K562 (cell line): ENCODE measurements around the gene SNAP23. TPM values are rescaled to one million over a fixed set of nuclear protein-coding genes. Genes with fewer than 3 reads are reported as not detected.

Source experiments
- ATAC-seq: fragments of 200-7000 bp; cut with Tn5 transposase; 3 replicates; pipeline ENCODE4 v1.9.1; 2020; ENCODE audit warnings: moderate library complexity
- BruUV-seq: library from RNA; stranded (reverse); fragments of 400-500 nt; replicated peaks from 2 replicates; lab custom pipeline; 2021; lab: Mats Ljungman, UMichigan
- CTCF ChIA-PET: fragments of 300-600 bp; formaldehyde crosslinking; extraction: SDS; loops from one replicate; lab custom pipeline; 2021; ENCODE audit warnings: low intra/inter-chr PET ratio; lab: Yijun Ruan, JAX
- POLR2A ChIA-PET: fragments of 300-600, 350-650 bp; sonication (Branson Sonifier 250); formaldehyde crosslinking; extraction: SDS; loops from one replicate; lab custom pipeline; 2021; ENCODE audit warnings: antibody characterized with exemption, inconsistent platforms; lab: Yijun Ruan, JAX
- DNase-seq, 4 experiments: peaks; one replicate each; pipeline versions ENCODE4 v3.0.0 to v3.0.0-alpha.2; 2011 to 2018; ENCODE audit warnings: low spot score in 3 of 4, mixed read lengths in 3 of 4; ENCODE audit errors: extremely low read depth in 1 of 4
- FAIRE-seq: peaks from 2 replicates; lab custom pipeline; 2011; peaks lifted over from hg19 to GRCh38; lab: Jason Lieb, UNC
- H2AFZ ChIP-seq: 2 replicates; pipeline ENCODE4 v1.6.0; 2011; ENCODE audit warnings: low read depth, low read length, control low read depth, inconsistent platforms
- H3K27ac ChIP-seq: fragments of 200-600 bp; 3 replicates; pipeline ENCODE4 v1.8.0; 2011; ENCODE audit warnings: low read depth, mild to moderate bottlenecking, control low read depth, inconsistent platforms, low read length, moderate library complexity, mixed read lengths; ENCODE audit errors: extremely low read depth
- H3K27me3 ChIP-seq, 2 experiments: fragments of 300-600 bp in 1 of 2; 2 replicates in 1 of 2; 3 replicates in 1 of 2; pipeline versions ENCODE4 v1.6.0 to v1.8.0; 2011; ENCODE audit warnings: inconsistent platforms in 2 of 2, low read length in 2 of 2, mild to moderate bottlenecking in 1 of 2, mixed read lengths in 1 of 2, moderate library complexity in 1 of 2; ENCODE audit not compliant: control insufficient read depth in 2 of 2, insufficient read depth in 2 of 2
- H3K36me3 ChIP-seq: fragments of 300-600 bp; 3 replicates; pipeline ENCODE4 v1.8.0; 2011; ENCODE audit warnings: mild to moderate bottlenecking, low read length, inconsistent platforms; ENCODE audit not compliant: control insufficient read depth, insufficient read depth
- H3K4me1 ChIP-seq, 2 experiments: fragments of 200-600 bp in 1 of 2; replicated peaks in 1 of 2; 2 replicates in 1 of 2; 3 replicates in 1 of 2; pipeline versions ENCODE4 v1.5.1 to v1.8.0; 2011; ENCODE audit warnings: inconsistent platforms in 2 of 2, low read length in 2 of 2, mild to moderate bottlenecking in 1 of 2, mixed read lengths in 1 of 2, moderate library complexity in 1 of 2; ENCODE audit not compliant: control insufficient read depth in 2 of 2, insufficient read depth in 2 of 2
- H3K4me2 ChIP-seq: 2 replicates; pipeline ENCODE4 v1.6.1; 2011; ENCODE audit warnings: low read length, control low read depth, inconsistent platforms, mixed read lengths; ENCODE audit not compliant: insufficient read depth
- H3K4me3 ChIP-seq: fragments of 200-600 bp; sonication (generic), shearing (Covaris generic); 2 replicates; pipeline ENCODE4 v1.5.1; 2016; ENCODE audit warnings: control low read depth, inconsistent platforms
- H3K79me2 ChIP-seq: fragments of 200-600 bp; 3 replicates; pipeline ENCODE4 v1.8.0; 2011; ENCODE audit warnings: low read length, inconsistent platforms; ENCODE audit not compliant: control insufficient read depth, insufficient read depth
- H3K9ac ChIP-seq, 2 experiments: 2 replicates each; pipeline versions ENCODE4 v1.6.0 to v1.6.1; 2011; ENCODE audit warnings: low read depth in 2 of 2, low read length in 2 of 2, control low read depth in 1 of 2, inconsistent platforms in 1 of 2, mild to moderate bottlenecking in 1 of 2, mixed read lengths in 1 of 2; ENCODE audit not compliant: insufficient read depth in 1 of 2
- H3K9me1 ChIP-seq: one replicate; pipeline ENCODE4 v1.6.0; 2011; ENCODE audit warnings: inconsistent platforms, mild to moderate bottlenecking, low read length, moderate library complexity; ENCODE audit not compliant: control insufficient read depth, insufficient read depth
- H3K9me3 ChIP-seq: replicated peaks from 2 replicates; pipeline ENCODE4 v1.5.1; 2011; ENCODE audit warnings: low read depth, low read length, inconsistent platforms; ENCODE audit not compliant: control insufficient read depth, insufficient read depth
- H4K20me1 ChIP-seq: replicated peaks from 2 replicates; pipeline ENCODE4 v1.6.1; 2011; ENCODE audit warnings: low read length, inconsistent platforms, mixed read lengths; ENCODE audit not compliant: control insufficient read depth, insufficient read depth
- CXXC5 ChIP-seq: fragments of 250-450 bp; sonication (Bioruptor Pico); IDR thresholded peaks from 2 replicates; pipeline ENCODE4 v1.8.0; 2022; ENCODE audit warnings: inconsistent platforms, mild to moderate bottlenecking, moderate library complexity
- DLX4 ChIP-seq: fragments of 250-450 bp; sonication (Bioruptor Pico); IDR thresholded peaks from 2 replicates; pipeline ENCODE4 v1.6.1; 2021; ENCODE audit warnings: mild to moderate bottlenecking
- E4F1 ChIP-seq: fragments of 250-450 bp; sonication (Bioruptor Pico); IDR thresholded peaks from 2 replicates; pipeline ENCODE4 v1.5.0; 2021; ENCODE audit warnings: mild to moderate bottlenecking, borderline replicate concordance
- GABPB2 ChIP-seq: fragments of 250-450 bp; sonication (Bioruptor Pico); conservative IDR thresholded peaks from 2 replicates; pipeline ENCODE4 v1.5.1; 2021; ENCODE audit warnings: mild to moderate bottlenecking
- GATAD2A ChIP-seq: fragments of 450-650 bp; IDR thresholded peaks from 2 replicates; pipeline ENCODE4 v1.6.1; 2017
- HNRNPUL1 ChIP-seq: fragments of 200-400 bp; formaldehyde crosslinking; IDR thresholded peaks from 2 replicates; pipeline ENCODE4 v1.6.1; 2017; ENCODE audit warnings: low read length
- NKRF ChIP-seq: fragments of 450-650 bp; IDR thresholded peaks from 2 replicates; pipeline ENCODE4 v1.6.1; 2016; ENCODE audit warnings: borderline replicate concordance
- PYGO2 ChIP-seq: fragments of 450-650 bp; IDR thresholded peaks from 2 replicates; pipeline ENCODE4 v1.6.1; 2016; ENCODE audit warnings: mild to moderate bottlenecking, missing genetic modification characterization, moderate library complexity, missing compliant biosample characterization
- SNRNP70 ChIP-seq: fragments of 200-400 bp; formaldehyde crosslinking; optimal IDR thresholded peaks from 2 replicates; pipeline ENCODE3; 2017; ENCODE audit warnings: low read depth, low read length
- TEAD4 ChIP-seq, 2 experiments: sonication (generic) in 1 of 2; formaldehyde crosslinking in 1 of 2; IDR thresholded peaks; 2 replicates each; pipeline versions ENCODE4 v1.6.1 to v1.8.0; 2012 to 2022; ENCODE audit warnings: borderline replicate concordance in 1 of 2, inconsistent platforms in 1 of 2, low read length in 1 of 2, mild to moderate bottlenecking in 1 of 2, missing genetic modification reagents in 1 of 2
- ZKSCAN3 ChIP-seq: fragments of 250-450 bp; sonication (Bioruptor Pico); IDR thresholded peaks from 2 replicates; pipeline ENCODE4 v1.4.0; 2020
- ZNF444 ChIP-seq: fragments of 250-450 bp; sonication (Bioruptor Pico); IDR thresholded peaks from 2 replicates; pipeline ENCODE4 v1.4.0; 2020; ENCODE audit warnings: mild to moderate bottlenecking, moderate library complexity
- ZNF740 ChIP-seq, 3 experiments: fragments of 200-800 bp in 1 of 3; sonication (Bioruptor generic) in 1 of 3; sonication (generic) in 1 of 3; formaldehyde crosslinking in 1 of 3; IDR thresholded peaks; 2 replicates each; pipeline versions ENCODE4 v1.6.1 to v1.8.0; 2016 to 2022; ENCODE audit warnings: mild to moderate bottlenecking in 2 of 3, missing compliant biosample characterization in 2 of 3, missing genetic modification characterization in 2 of 3, missing genetic modification reagents in 1 of 3
- ZNF764 ChIP-seq: fragments of 250-450 bp; sonication (Bioruptor Pico); IDR thresholded peaks from 2 replicates; pipeline ENCODE4 v1.4.0; 2020; ENCODE audit warnings: low read depth, mild to moderate bottlenecking, moderate library complexity
- WGBS: fragments of 100-300 bp; shearing (Covaris generic); methylation state at CpG from one replicate; pipeline ENCODE4 v1.1.6; 2016; ENCODE audit warnings: low coverage, mixed read lengths; ENCODE audit not compliant: insufficient coverage; ENCODE audit errors: missing lambda C conversion rate; 5-methylcytosine and 5-hydroxymethylcytosine counted together
- in situ Hi-C: fragments of 300-500 bp; cut with MboI; formaldehyde crosslinking; loops from 4 replicates; pipeline ENCODE4 v1.15.0; 2018; ENCODE audit warnings: inconsistent platforms, mixed read lengths
- intact Hi-C: fragments of 100-400 bp; cut with micrococcal nuclease; formaldehyde crosslinking; loops from 2 replicates; pipeline ENCODE4 v1.14.2; 2022
- polyA plus RNA-seq, 8 experiments: library from polyadenylated mRNA; depleted of rRNA in 4 of 8; stranded (reverse) in 5 of 8; unstranded in 3 of 8; fragments of >200 nt; fragmentation: Nextera tagmentation in 2 of 8; fragmentation: Illumina TruSeq in 1 of 8; extraction: Ambion mirVana in 2 of 8; extraction: Trizol in 1 of 8; gene quantifications; 2 replicates each; pipeline versions ENCODE4 v1.2.1 to v1.2.3, GENCODE V29; 2011 to 2014; ENCODE audit warnings: inconsistent platforms in 1 of 8, missing spikeins in 1 of 8
- total RNA-seq, 7 experiments: library from RNA; depleted of rRNA in 6 of 7; stranded (reverse); fragments of >200 nt in 6 of 7; fragmentation: Illumina TruSeq in 2 of 7; extraction: Trizol in 2 of 7; gene quantifications; 2 replicates each; pipeline versions ENCODE4 v1.2.1 to v1.2.3, GENCODE V29; 2011 to 2021; ENCODE audit warnings: low replicate concordance in 1 of 7

Gene SNAP23
- total and polyA plus RNA-seq, 9 of the 15 experiments (the other 6 are each of a cell fraction or from before 2014, with no cell fraction given): 78.9 to 168 (median 117) TPM

GRCh38 chr15:42490671-42491538 lies 4.5 kb upstream of the SNAP23 start, which contains the start of gene ZNF106:
ZNF106 (minus strand) TSS chr15:42491141; CDS start chr15:42472289, 18,852 bp downstream.
- ATAC-seq (peak; percentile 81), DNase-seq (peak; percentile 94 to 97 (median 96)), FAIRE-seq (peak; percentile 89)
- CTCF ChIA-PET: no interaction called here
- BruUV-seq: no TSS peak
- peak within 1 kb of the TSS; percentile 99 for H3K4me2 ChIP-seq
- H2AFZ ChIP-seq: peak within 1 kb of the TSS; percentile 99
- H3K79me2 ChIP-seq: peaks cover 52% of the 10 kb centered on the region
- under 1% methylated on average over 45 of the region's 51 CpGs for WGBS
- peaks cover 7 to 12% of the 10 kb centered on the region in 2 experiments for H3K4me1 ChIP-seq
- H3K27ac ChIP-seq: peak within 1 kb of the TSS; percentile 100
- H3K9ac ChIP-seq: peak within 1 kb of the TSS; percentile 92 to 98
- peak within 1 kb of the TSS; percentile 79 for H3K4me3 ChIP-seq
- no peaks in the 10 kb centered on the region for H4K20me1 ChIP-seq
- POLR2A ChIA-PET: interaction anchor here (0.5 to 2.5 kb wide), 12 partner anchors 9 to 918 kb away, joined by 3 to 13 read pairs (median 3); no protein-coding TSS in a partner anchor
- H3K9me1 ChIP-seq: no peaks in the 10 kb centered on the region
- intact Hi-C loops (no loop called here), in situ Hi-C loops (no loop called here)
- peaks cover 7% of the 10 kb centered on the region; the same call in 2 of the 3 replicates for H3K36me3 ChIP-seq
- no peaks in the 10 kb centered on the region for H3K9me3 ChIP-seq
- no peaks in the 10 kb centered on the region for H3K27me3 ChIP-seq
- TF ChIP-seq TEAD4 (IDR thresholded peaks at IDR 0.05; ENCODE audit: low read length): peak; percentile 58
- TF ChIP-seq TEAD4 (CRISPR knock-in tag; IDR thresholded peaks at IDR 0.05; ENCODE audit: borderline replicate concordance): no peak
- TF ChIP-seq ZNF740 (CRISPR knock-in tag; IDR thresholded peaks at IDR 0.05): 0 out of 2 replicates have a peak, but pooled peaks have one; percentile 23
- TF ChIP-seq ZNF740 (tag; IDR thresholded peaks at IDR 0.05): no peak
- no peak for TF ChIP-seq DLX4
- peak; percentile 37; the same call in 1 of the 2 replicates for TF ChIP-seq NKRF
- TF ChIP-seq GABPB2: no peak
- TF ChIP-seq CXXC5 (CRISPR knock-in tag): peak; percentile 99
- TF ChIP-seq ZKSCAN3 (CRISPR knock-in tag): no peak
- no peak for TF ChIP-seq HNRNPUL1
- TF ChIP-seq GATAD2A: no peak; the same call in 1 of the 2 replicates
- TF ChIP-seq ZNF444 (CRISPR knock-in tag): no peak
- TF ChIP-seq E4F1 (CRISPR knock-in tag): no peak
- no peak for TF ChIP-seq PYGO2 (tag)
- TF ChIP-seq ZNF764 (CRISPR knock-in tag): peak; percentile 72; the same call in 1 of the 2 replicates
- TF ChIP-seq SNRNP70: no peak
